ENCODE data around the gene RNH1.

RNH1 gene

GRCh38 chr11:539971-540481 is 33.0 kb upstream of the RNH1 start:
- H3K4me3 ChIP-seq (replicated peaks; ENCODE audit: low read depth, low read length), result no peak overlapping the region
- no peak for TF ChIP-seq CTCF (IDR thresholded peaks at IDR 0.05; ENCODE audit: insufficient read depth, low read length, poor library complexity, severe bottlenecking)
- no peaks in the 10 kb centered on the region for H3K27me3 ChIP-seq (replicated peaks; ENCODE audit: control insufficient read depth, insufficient read depth, low read length)
- H3K36me3 ChIP-seq (ENCODE audit: control insufficient read depth, insufficient read depth, low read length), result no peaks in the 10 kb centered on the region; the same call in 1 of the 2 replicates
- no peak for DNase-seq (ENCODE audit: extremely low read depth, insufficient read length)

- Histone ChIP-seq H3K27me3 (replicated peaks; ENCODE audit: control insufficient read depth, insufficient read depth, low read length) (no peaks in the 10 kb centered on the region), H3K4me3 (replicated peaks; ENCODE audit: low read depth, low read length) (no peak overlapping the region), H3K36me3 (ENCODE audit: control insufficient read depth, insufficient read depth, low read length) (peaks cover under 1% of the 10 kb centered on the region)
- DNase-seq (ENCODE audit: extremely low read depth, insufficient read length), result peak; percentile 16
- no peak for TF ChIP-seq CTCF (IDR thresholded peaks at IDR 0.05; ENCODE audit: insufficient read depth, low read length, poor library complexity, severe bottlenecking)
These were observed 31.5 kb upstream of the RNH1 start for GRCh38 chr11:538431-539051.

GRCh38 chr11:537622-538430 is 30.8 kb upstream of the RNH1 start:
- Histone ChIP-seq H3K36me3 (ENCODE audit: control insufficient read depth, insufficient read depth, low read length) (peaks cover 4% of the 10 kb centered on the region), H3K27me3 (replicated peaks; ENCODE audit: control insufficient read depth, insufficient read depth, low read length) (no peaks in the 10 kb centered on the region), H3K4me3 (replicated peaks; ENCODE audit: low read depth, low read length) (peak overlapping the region; percentile 63)
- TF ChIP-seq CTCF (IDR thresholded peaks at IDR 0.05; ENCODE audit: insufficient read depth, low read length, poor library complexity, severe bottlenecking), result no peak
- DNase-seq (ENCODE audit: extremely low read depth, insufficient read length), result peak; percentile 13

GRCh38 chr11:536841-537621 is 30.0 kb upstream of the RNH1 start, which contains the start of gene LRRC56:
TSS of gene LRRC56 (plus strand) at chr11:537527. CDS start at chr11:540685, 3,158 bp downstream.
- TF ChIP-seq CTCF (IDR thresholded peaks at IDR 0.05; ENCODE audit: insufficient read depth, low read length, poor library complexity, severe bottlenecking), result no peak
- no peaks in the 10 kb centered on the region for H3K27me3 ChIP-seq (replicated peaks; ENCODE audit: control insufficient read depth, insufficient read depth, low read length)
- H3K4me3 ChIP-seq (replicated peaks; ENCODE audit: low read depth, low read length), result peak within 1 kb of the TSS; percentile 71
- peak; percentile 96 for DNase-seq (ENCODE audit: extremely low read depth, insufficient read length)
- peaks cover 8% of the 10 kb centered on the region for H3K36me3 ChIP-seq (ENCODE audit: control insufficient read depth, insufficient read depth, low read length)

GRCh38 chr11:535519-536454 is 28.7 kb upstream of the RNH1 start, which contains the start of gene HRAS:
TSS of gene HRAS (minus strand) at chr11:535576.
- peak within 1 kb of the TSS; percentile 81 for H3K4me3 ChIP-seq (replicated peaks; ENCODE audit: low read depth, low read length)
- no peaks in the 10 kb centered on the region for H3K27me3 ChIP-seq (replicated peaks; ENCODE audit: control insufficient read depth, insufficient read depth, low read length)
- peak; percentile 97 for DNase-seq (ENCODE audit: extremely low read depth, insufficient read length)
- TF ChIP-seq CTCF (IDR thresholded peaks at IDR 0.05; ENCODE audit: insufficient read depth, low read length, poor library complexity, severe bottlenecking), result no peak
- H3K36me3 ChIP-seq (ENCODE audit: control insufficient read depth, insufficient read depth, low read length), result peaks cover 12% of the 10 kb centered on the region
